GM23338 (cell line): ENCODE results near the gene GPD2. TPM values are rescaled to one million over a fixed set of nuclear protein-coding genes. Genes with fewer than 3 reads are reported as not detected.
A peak's percentile ranks its signal among the peaks of the same experiment; 100 is the strongest.

Experiments used
- ATAC-seq: fragments of 200-7000 bp; cut with Tn5 transposase; 3 replicates; pipeline ENCODE4 v1.9.1; 2020
- DNase-seq: peaks from one replicate; pipeline ENCODE4 v3.0.0-alpha.2; 2015; ENCODE audit warnings: low spot score
- H2AFZ ChIP-seq: fragments of 200-600 bp; sonication (generic); 2 replicates; pipeline ENCODE4 v1.8.0; 2016; ENCODE audit warnings: antibody characterized with exemption, mild to moderate bottlenecking, moderate library complexity
- H3F3A ChIP-seq: fragments of 200-600 bp; sonication (generic); replicated peaks from 2 replicates; pipeline ENCODE4 v1.8.0; 2017; ENCODE audit warnings: antibody characterized with exemption, mixed run types, low read depth
- H3K27ac ChIP-seq: fragments of 200-600 bp; sonication (generic); 2 replicates; pipeline ENCODE4 v1.6.1; 2016; ENCODE audit warnings: low read depth
- H3K27me3 ChIP-seq: fragments of 200-600 bp; sonication (generic); 2 replicates; pipeline ENCODE4 v1.8.0; 2016; ENCODE audit warnings: mild to moderate bottlenecking, mixed run types, moderate library complexity; ENCODE audit not compliant: insufficient read depth
- H3K36me3 ChIP-seq: fragments of 200-600 bp; sonication (generic); 2 replicates; pipeline ENCODE4 v1.8.0; 2016; ENCODE audit warnings: mild to moderate bottlenecking; ENCODE audit not compliant: insufficient read depth
- H3K4me1 ChIP-seq: fragments of 200-600 bp; sonication (generic); 2 replicates; pipeline ENCODE4 v1.8.0; 2016; ENCODE audit warnings: mild to moderate bottlenecking, moderate library complexity; ENCODE audit not compliant: insufficient read depth
- H3K4me2 ChIP-seq: fragments of 200-600 bp; sonication (generic); 2 replicates; pipeline ENCODE4 v1.7.1; 2017; ENCODE audit warnings: mixed run types
- H3K4me3 ChIP-seq: fragments of 200-600 bp; sonication (generic); 2 replicates; pipeline ENCODE4 v1.6.1; 2016; ENCODE audit warnings: mixed run types
- H3K79me2 ChIP-seq: fragments of 200-600 bp; sonication (generic); replicated peaks from 2 replicates; pipeline ENCODE4 v1.8.0; 2017; ENCODE audit warnings: mild to moderate bottlenecking; ENCODE audit not compliant: insufficient read depth
- H3K9me2 ChIP-seq: fragments of 200-600 bp; sonication (generic); 2 replicates; pipeline ENCODE4 v1.8.0; 2017; ENCODE audit not compliant: insufficient read depth
- H4K20me1 ChIP-seq: fragments of 200-600 bp; sonication (generic); replicated peaks from 2 replicates; pipeline ENCODE4 v1.8.0; 2017; ENCODE audit warnings: mild to moderate bottlenecking; ENCODE audit not compliant: insufficient read depth
- H3K27ac Mint-ChIP-seq: 2 replicates; pipeline ENCODE4 v1.8.0; 2020; ENCODE audit warnings: inconsistent platforms, mild to moderate bottlenecking, moderate library complexity, mixed read lengths
- H3K27me3 Mint-ChIP-seq: 3 replicates; pipeline ENCODE4 v1.8.0; 2022; ENCODE audit warnings: low read depth, mild to moderate bottlenecking, moderate library complexity, mixed read lengths, inconsistent platforms; ENCODE audit not compliant: insufficient read depth, poor library complexity
- H3K36me3 Mint-ChIP-seq: 3 replicates; pipeline ENCODE4 v1.8.0; 2021; ENCODE audit warnings: low read depth, mild to moderate bottlenecking, inconsistent platforms, moderate library complexity, mixed read lengths
- H3K4me1 Mint-ChIP-seq: 3 replicates; pipeline ENCODE4 v1.8.0; 2020; ENCODE audit warnings: mild to moderate bottlenecking, inconsistent platforms, mixed read lengths
- H3K4me3 Mint-ChIP-seq: 3 replicates; pipeline ENCODE4 v1.8.0; 2021; ENCODE audit warnings: moderate library complexity, mild to moderate bottlenecking, inconsistent platforms, mixed read lengths
- H3K9me3 Mint-ChIP-seq: 3 replicates; pipeline ENCODE4 v1.8.0; 2020; ENCODE audit warnings: moderate library complexity, mild to moderate bottlenecking, inconsistent platforms, mixed read lengths
- CREB1 ChIP-seq: fragments of 250-450 bp; sonication (Bioruptor Pico); IDR thresholded peaks from 2 replicates; pipeline ENCODE4 v1.5.0; 2020; ENCODE audit warnings: low read depth, mild to moderate bottlenecking, moderate library complexity
- EZH2phosphoT487 ChIP-seq: fragments of 200-600 bp; sonication (generic); IDR thresholded peaks from one replicate; pipeline ENCODE4 v1.8.1; 2018; ENCODE audit warnings: antibody characterized with exemption; ENCODE audit not compliant: unreplicated experiment
- JUNB ChIP-seq: IDR thresholded peaks from one replicate; pipeline ENCODE4 v1.6.1; 2016; ENCODE audit warnings: antibody characterized with exemption; ENCODE audit not compliant: unreplicated experiment
- REST ChIP-seq: IDR thresholded peaks from one replicate; pipeline ENCODE4 v1.6.1; 2018; ENCODE audit warnings: antibody characterized with exemption; ENCODE audit not compliant: unreplicated experiment
- STAT1 ChIP-seq: IDR thresholded peaks from one replicate; pipeline ENCODE4 v1.6.1; 2016; ENCODE audit warnings: antibody characterized with exemption; ENCODE audit not compliant: unreplicated experiment
- ZNF331 ChIP-seq: fragments of 250-450 bp; sonication (Bioruptor Pico); IDR thresholded peaks from 2 replicates; pipeline ENCODE4 v1.5.0; 2020; ENCODE audit warnings: low read depth, mild to moderate bottlenecking, moderate library complexity
- ZNF462 ChIP-seq: fragments of 250-450 bp; sonication (Bioruptor Pico); IDR thresholded peaks from 2 replicates; pipeline ENCODE4 v1.5.0; 2020; ENCODE audit warnings: mild to moderate bottlenecking, moderate library complexity
- polyA plus RNA-seq: library from polyadenylated mRNA; unstranded; fragments of >200 nt; fragmentation: Nextera tagmentation; extraction: Ambion mirVana; gene quantifications from 2 replicates; pipeline ENCODE4 v1.2.1, GENCODE V29; 2016
- total RNA-seq: library from RNA; depleted of rRNA; stranded (reverse); fragments of >200 nt; shearing (Covaris generic); gene quantifications from 2 replicates; pipeline ENCODE4 v1.2.3, GENCODE V29; 2014
- TF ChIP-seq, protein P1 (sequence below), 2 experiments: fragments of 200-600 bp in 1 of 2; sonication (generic) in 1 of 2; conservative IDR thresholded peaks; 2 replicates each; pipeline versions ENCODE4 v1.5.1 to v1.6.1; 2016 to 2017; ENCODE audit warnings: antibody characterized with exemption in 2 of 2, low read depth in 2 of 2, mild to moderate bottlenecking in 2 of 2, moderate library complexity in 1 of 2

Gene GPD2
- total and polyA plus RNA-seq, 2 experiments from 2014 or later: 9.4 to 67.4 TPM

GRCh38 chr2:156586621-156587020, 150.4 kb downstream of the GPD2 start:
- Mint-ChIP-seq H3K4me1 (peaks cover 39% of the 10 kb centered on the region), H3K9me3 (no peaks in the 10 kb centered on the region), H3K36me3 (no peaks in the 10 kb centered on the region), H3K27ac (no peak overlapping the region), H3K27me3 (no peaks in the 10 kb centered on the region), H3K4me3 (no peak overlapping the region)
- Histone ChIP-seq H3K27me3 (no peaks in the 10 kb centered on the region), H3K4me2 (no peak overlapping the region), H3K27ac (no peak overlapping the region), H4K20me1 (no peaks in the 10 kb centered on the region), H3K79me2 (no peaks in the 10 kb centered on the region), H3K4me3 (no peak overlapping the region), H3K9me2 (no peaks in the 10 kb centered on the region), H3K36me3 (no peaks in the 10 kb centered on the region), H2AFZ (no peak overlapping the region), H3K4me1 (peaks cover 9% of the 10 kb centered on the region), H3F3A (no peaks in the 10 kb centered on the region)
- ATAC-seq (no peak), DNase-seq (no peak)
- no peak for TF ChIP-seq ZNF331 (CRISPR knock-in tag)
- no peak for TF ChIP-seq STAT1

DNA sequence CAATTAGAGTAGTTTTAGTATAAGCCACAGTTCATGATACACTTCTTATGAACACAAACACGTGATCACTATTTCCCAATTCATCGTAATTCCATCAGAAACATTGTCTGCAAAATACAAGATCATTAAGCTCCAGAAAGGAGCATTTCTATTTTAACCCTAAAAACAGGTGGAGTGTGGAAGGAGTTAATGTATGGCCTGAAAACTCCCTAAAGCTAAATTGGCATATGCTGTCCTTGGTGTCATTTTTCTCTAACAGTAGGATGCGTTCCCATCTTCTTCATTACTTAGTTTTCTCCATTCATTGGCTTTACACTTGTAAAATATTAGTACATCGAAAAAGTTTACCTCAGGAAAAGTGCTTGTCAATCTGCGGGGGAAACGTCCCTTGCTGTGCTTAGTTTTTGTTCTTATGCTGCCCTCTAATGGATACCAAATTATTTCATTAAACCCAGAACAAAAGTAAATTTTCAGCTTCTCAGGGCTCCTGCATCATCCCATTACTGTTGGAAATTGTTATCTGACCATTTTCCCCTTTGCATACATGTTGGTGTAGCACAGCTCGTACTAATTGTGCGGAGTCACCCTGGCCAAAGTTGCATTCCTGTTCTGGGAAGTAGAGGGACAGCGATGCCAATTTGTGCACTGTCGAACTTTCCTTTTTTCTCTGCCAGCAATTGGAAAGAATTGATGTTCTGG, 153.4 kb downstream of the GPD2 start:
- H3K4me3 Mint-ChIP-seq: no peak overlapping the region
- TF ChIP-seq ZNF462 (CRISPR knock-in tag) (no peak), CREB1 (CRISPR knock-in tag) (no peak), JUNB (no peak), REST (no peak), EZH2phosphoT487 (no peak), ZNF331 (CRISPR knock-in tag) (no peak)
- TF ChIP-seq, protein P1, sequence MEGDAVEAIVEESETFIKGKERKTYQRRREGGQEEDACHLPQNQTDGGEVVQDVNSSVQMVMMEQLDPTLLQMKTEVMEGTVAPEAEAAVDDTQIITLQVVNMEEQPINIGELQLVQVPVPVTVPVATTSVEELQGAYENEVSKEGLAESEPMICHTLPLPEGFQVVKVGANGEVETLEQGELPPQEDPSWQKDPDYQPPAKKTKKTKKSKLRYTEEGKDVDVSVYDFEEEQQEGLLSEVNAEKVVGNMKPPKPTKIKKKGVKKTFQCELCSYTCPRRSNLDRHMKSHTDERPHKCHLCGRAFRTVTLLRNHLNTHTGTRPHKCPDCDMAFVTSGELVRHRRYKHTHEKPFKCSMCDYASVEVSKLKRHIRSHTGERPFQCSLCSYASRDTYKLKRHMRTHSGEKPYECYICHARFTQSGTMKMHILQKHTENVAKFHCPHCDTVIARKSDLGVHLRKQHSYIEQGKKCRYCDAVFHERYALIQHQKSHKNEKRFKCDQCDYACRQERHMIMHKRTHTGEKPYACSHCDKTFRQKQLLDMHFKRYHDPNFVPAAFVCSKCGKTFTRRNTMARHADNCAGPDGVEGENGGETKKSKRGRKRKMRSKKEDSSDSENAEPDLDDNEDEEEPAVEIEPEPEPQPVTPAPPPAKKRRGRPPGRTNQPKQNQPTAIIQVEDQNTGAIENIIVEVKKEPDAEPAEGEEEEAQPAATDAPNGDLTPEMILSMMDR (conservative IDR thresholded peaks at IDR 0.05; ENCODE audit: low read depth in 2 of 2): peak; percentile 67 to 72
- H3K9me3 Mint-ChIP-seq: no peaks in the 10 kb centered on the region
- no peak overlapping the region for H3K27ac Mint-ChIP-seq
- Histone ChIP-seq H3K4me3 (no peak overlapping the region), H2AFZ (no peak overlapping the region), H3K27ac (no peak overlapping the region), H3K79me2 (no peaks in the 10 kb centered on the region), H4K20me1 (no peaks in the 10 kb centered on the region), H3K4me2 (no peak overlapping the region), H3F3A (no peaks in the 10 kb centered on the region), H3K27me3 (no peaks in the 10 kb centered on the region), H3K4me1 (peaks cover 32% of the 10 kb centered on the region), H3K9me2 (no peaks in the 10 kb centered on the region), H3K36me3 (no peaks in the 10 kb centered on the region)
- H3K4me1 Mint-ChIP-seq: peaks cover 53% of the 10 kb centered on the region
- no peaks in the 10 kb centered on the region for H3K36me3 Mint-ChIP-seq
- peak; percentile 40 for ATAC-seq
- peaks cover 4% of the 10 kb centered on the region for H3K27me3 Mint-ChIP-seq
- peak; percentile 63 for DNase-seq
